Esophagus muscularis mucosa (tissue), 4 donors: Measurements from ENCODE around the gene MYO1G.

ENCODE experiments used
- CTCF ChIP-seq, 3 experiments: fragments of 200-600 bp in 2 of 3; fragments of 450-650 bp in 1 of 3; sonication (generic) in 2 of 3; IDR thresholded peaks; one replicate each; pipeline ENCODE4 v1.5.1; 2017 to 2019; ENCODE audit warnings: antibody characterized with exemption in 3 of 3, mild to moderate bottlenecking in 2 of 3, moderate library complexity in 1 of 3
- EP300 ChIP-seq: sonication (generic); formaldehyde crosslinking; IDR thresholded peaks from one replicate; pipeline ENCODE4 v1.6.1; 2017; ENCODE audit warnings: antibody characterized with exemption
- POLR2AphosphoS5 ChIP-seq, 2 donors: sonication (generic); formaldehyde crosslinking; IDR thresholded peaks; one replicate each; pipeline ENCODE4 v1.6.1; 2017; ENCODE audit warnings: antibody characterized with exemption in 2 of 2

- no peak for TF ChIP-seq CTCF (IDR thresholded peaks at IDR 0.05)
- no peak for TF ChIP-seq EP300
- TF ChIP-seq POLR2AphosphoS5 (IDR thresholded peaks at IDR 0.05) = no peak
These were observed 23.1 kb downstream of the MYO1G start for GRCh38 chr7:44955733-44956132.
